Left hindlimb (tissue), 1 donor: ENCODE results near the gene UBE2A.

Experiments
- DNase-seq: peaks from one replicate; pipeline ENCODE4 v3.0.0-alpha.2; 2018

The UBE2A gene

GRCh38 chrX:119574394-119575266 lies at the start of gene UBE2A:
TSS of gene UBE2A (plus strand) at chrX:119574563. CDS start at chrX:119574712, 149 bp downstream.
- DNase-seq = peak; percentile 92

GRCh38 chrX:119529345-119530276 lies 44.8 kb upstream of the UBE2A start:
- DNase-seq = no peak

- no peak for DNase-seq
Observed at GRCh38 chrX:119537487-119537886, 36.9 kb upstream of the UBE2A start.

GRCh38 chrX:119539872-119540271 lies 34.5 kb upstream of the UBE2A start:
- no peak for DNase-seq

- DNase-seq = no peak
Observed at GRCh38 chrX:119541188-119541587, 33.2 kb upstream of the UBE2A start.

GRCh38 chrX:119549327-119550016 lies 24.9 kb upstream of the UBE2A start:
- no peak for DNase-seq

- no peak for DNase-seq
Observed at GRCh38 chrX:119552508-119552907, 21.9 kb upstream of the UBE2A start.

- DNase-seq = peak; percentile 90
Observed at GRCh38 chrX:119565107-119565663, 9.2 kb upstream of the UBE2A start, which contains the start of gene STEEP1. TSS of gene STEEP1 (minus strand) at chrX:119565409. CDS start at chrX:119565355, 54 bp downstream.

- DNase-seq = no peak
Observed at GRCh38 chrX:119570351-119570835, 4.0 kb upstream of the UBE2A start.

GRCh38 chrX:119573222-119573621 lies 1.1 kb upstream of the UBE2A start:
- DNase-seq = no peak

- DNase-seq = peak; percentile 56
Observed at GRCh38 chrX:119573840-119574393, 446 bp upstream of the UBE2A start.

GRCh38 chrX:119579414-119579813 lies 5.1 kb downstream of the UBE2A start:
- no peak for DNase-seq

- no peak for DNase-seq
Observed at GRCh38 chrX:119583431-119584059, 9.2 kb downstream of the UBE2A start.

- DNase-seq = no peak
Observed at GRCh38 chrX:119589810-119590209, 15.4 kb downstream of the UBE2A start.

GRCh38 chrX:119602701-119603255 lies 28.4 kb downstream of the UBE2A start:
- DNase-seq = no peak

- DNase-seq = no peak
Observed at GRCh38 chrX:119604766-119605463, 30.6 kb downstream of the UBE2A start.

- peak; percentile 62 for DNase-seq
Observed at GRCh38 chrX:119605464-119606279, 31.3 kb downstream of the UBE2A start.

- DNase-seq = peak; percentile 91
Observed at GRCh38 chrX:119606280-119607017, 32.1 kb downstream of the UBE2A start, which contains the start of gene NKRF. TSS of gene NKRF (minus strand) at chrX:119606424.

GRCh38 chrX:119607018-119607389 lies 32.6 kb downstream of the UBE2A start:
- no peak for DNase-seq
